Uterus (tissue), 2 donors: ENCODE measurements around the gene HMOX2.

Experiments used
- CTCF ChIP-seq, 4 experiments: fragments of 200-600 bp in 2 of 4; fragments of 450-650 bp in 2 of 4; sonication (generic) in 2 of 4; IDR thresholded peaks; one replicate each; pipeline ENCODE4 v1.5.1; 2016 to 2019; ENCODE audit warnings: antibody characterized with exemption in 4 of 4, mild to moderate bottlenecking in 2 of 4, moderate library complexity in 1 of 4
- POLR2A ChIP-seq, 2 donors: fragments of 450-650 bp; IDR thresholded peaks; one replicate each; pipeline ENCODE4 v1.6.1; 2016; ENCODE audit warnings: antibody characterized with exemption in 2 of 2, mild to moderate bottlenecking in 1 of 2, moderate library complexity in 1 of 2

DNA sequence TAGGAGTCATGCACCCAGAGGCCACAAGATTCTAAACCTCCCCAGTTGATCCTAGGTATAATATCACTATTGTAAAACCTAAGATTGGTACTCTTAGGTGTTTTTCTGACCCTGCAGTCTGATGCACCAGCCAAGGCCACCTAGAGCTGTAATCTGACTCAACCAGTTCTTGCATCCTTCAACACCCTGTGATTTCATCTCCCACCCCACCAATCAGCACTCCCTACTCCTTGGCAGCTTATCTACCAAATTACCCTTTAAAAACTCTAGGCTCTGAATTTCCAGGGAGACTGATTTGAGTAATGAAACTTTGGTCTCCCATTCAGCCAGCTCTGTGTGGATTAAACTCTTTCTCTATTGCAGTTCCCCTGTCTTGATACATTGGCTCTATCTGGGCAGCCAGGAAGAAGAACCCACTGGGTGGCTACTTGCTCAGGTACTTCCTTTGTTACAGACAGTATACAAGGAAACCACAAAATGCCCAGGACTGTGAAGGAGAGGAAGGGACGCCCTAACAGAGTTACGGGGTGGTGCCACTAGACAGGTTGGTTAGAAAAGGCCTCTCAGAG, 63.6 kb downstream of the HMOX2 start:
- no peak for TF ChIP-seq CTCF (IDR thresholded peaks at IDR 0.05)
- TF ChIP-seq POLR2A (IDR thresholded peaks at IDR 0.05): no peak
